ENCODE measurements around the gene MKNK1. TPM values are rescaled to one million over a fixed set of nuclear protein-coding genes. Genes with fewer than 3 reads are reported as not detected.
"Not testable (repeated sequence)": the region's sequence is repeated elsewhere in the genome, so short reads cannot be mapped to it uniquely, and the experiment has no call there.

Gene MKNK1
- 10 to 100 TPM; 51.4 to 56.3 TPM for total RNA-seq
- 10 to 100 TPM; 17.6 to 19.7 (median 18.7) TPM for polyA plus RNA-seq
- 23.6 to 48.3 (median 33.1) reads per million in 6 experiments for total RNA-seq

- H3K4me3 Mint-ChIP-seq, result peak within 1 kb of the TSS; percentile 91 to 97 (median 94)
- H3K4me1 Mint-ChIP-seq, result peaks cover 39 to 70% (median 63%) of the 10 kb centered on the region in 4 donors
- H3K9me3 Mint-ChIP-seq, result no peaks in the 10 kb centered on the region
- DNase-seq (peak; percentile 94 to 99 (median 99)), ATAC-seq (peak; percentile 91 to 93)
- H3K27me3 Mint-ChIP-seq, result no peaks in the 10 kb centered on the region
- peak within 1 kb of the TSS; percentile 88 to 96 (median 94) for H3K27ac Mint-ChIP-seq
- POLR2A ChIA-PET, result interaction anchor here (0.8 to 6.0 kb wide), 9 partner anchors 9 to 116 kb away, joined by 3 to 122 read pairs (median 4); partner anchors contain the start of genes ATPAF1, EFCAB14 and MOB3C
- H3K36me3 Mint-ChIP-seq, result peaks cover 0 to 14% (median 4%) of the 10 kb centered on the region in 3 donors
Observed at GRCh38 chr1:46603858-46604549, at the start of gene MKNK1. TSS of gene MKNK1 (minus strand) at chr1:46604268. CDS start at chr1:46583327, 20,941 bp downstream.

GRCh38 chr1:46653405-46653958 is 49.4 kb upstream of the MKNK1 start:
- ATAC-seq (no peak), DNase-seq (no peak)
- no peaks in the 10 kb centered on the region for H3K27me3 Mint-ChIP-seq
- H3K9me3 Mint-ChIP-seq, result peaks cover 0 to 11% (median 2%) of the 10 kb centered on the region in 9 donors
- no peaks in the 10 kb centered on the region for H3K4me1 Mint-ChIP-seq
- H3K36me3 Mint-ChIP-seq, result peaks cover 27 to 90% (median 69%) of the 10 kb centered on the region in 3 donors
- POLR2A ChIA-PET, result no interaction called here
- no peak overlapping the region for H3K27ac Mint-ChIP-seq
- H3K4me3 Mint-ChIP-seq, result no peak overlapping the region

DNA sequence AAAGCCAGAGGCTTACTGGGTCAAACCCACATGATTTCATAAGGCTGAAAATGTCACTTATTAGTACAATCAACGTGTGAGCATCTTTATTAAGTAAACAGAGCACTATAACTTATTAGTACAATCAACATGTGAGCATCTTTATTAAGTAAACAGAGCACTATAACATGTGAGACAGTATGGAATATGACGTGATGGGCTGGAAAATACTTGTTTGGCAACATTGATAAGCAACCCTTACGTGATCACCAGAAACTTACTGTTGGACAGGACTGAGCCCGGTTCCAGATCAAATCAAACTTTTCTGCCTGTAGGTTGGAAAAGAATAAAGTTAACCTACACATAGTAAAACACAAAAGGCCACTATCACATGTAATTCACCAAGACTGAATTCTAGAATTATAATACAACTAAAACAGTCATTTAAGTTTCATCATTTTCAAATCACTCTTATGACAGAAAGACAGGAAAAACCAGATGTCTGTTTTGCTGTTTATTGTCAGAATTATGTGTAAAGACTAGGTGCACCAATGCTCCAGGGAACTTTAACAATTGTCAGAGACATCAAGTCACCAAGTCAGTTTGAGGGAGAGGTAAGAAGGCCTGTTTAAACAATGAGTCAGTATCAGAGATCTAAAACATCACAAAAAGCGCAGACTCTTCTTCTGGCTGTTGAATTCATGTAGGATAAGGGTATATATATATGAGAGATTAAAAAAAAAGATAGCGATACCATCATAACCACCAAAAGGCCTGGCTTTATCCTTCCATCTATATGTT is 48.4 kb upstream of the MKNK1 start:
- H3K27me3 Mint-ChIP-seq, result no peaks in the 10 kb centered on the region
- H3K36me3 Mint-ChIP-seq, result peaks cover 29 to 87% (median 71%) of the 10 kb centered on the region in 3 donors
- ATAC-seq (no peak), DNase-seq (no peak)
- POLR2A ChIA-PET, result interaction anchor here (0.7 kb wide), 1 partner anchor 13 kb away, joined by 3 read pairs; no protein-coding TSS in a partner anchor
- peak overlapping the region in 1 of 10 donors; percentile 3 for H3K27ac Mint-ChIP-seq
- peaks cover 0 to 11% (median 2%) of the 10 kb centered on the region in 9 donors for H3K9me3 Mint-ChIP-seq
- no peaks in the 10 kb centered on the region for H3K4me1 Mint-ChIP-seq
- H3K4me3 Mint-ChIP-seq, result no peak overlapping the region

DNA sequence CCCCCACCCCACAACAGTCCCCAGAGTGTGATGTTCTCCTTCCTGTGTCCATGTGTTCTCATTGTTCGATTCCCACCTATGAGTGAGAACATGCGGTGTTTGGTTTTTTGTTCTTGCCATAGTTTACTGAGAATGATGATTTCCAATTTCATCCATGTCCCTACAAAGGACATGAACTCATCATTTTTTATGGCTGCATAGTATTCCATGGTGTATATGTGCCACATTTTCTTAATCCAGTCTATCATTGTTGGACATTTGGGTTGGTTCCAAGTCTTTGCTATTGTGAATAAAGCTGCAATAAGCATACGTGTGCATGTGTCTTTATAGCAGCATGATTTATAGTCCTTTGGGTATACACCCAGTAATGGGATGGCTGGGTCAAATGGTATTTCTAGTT is 47.1 kb upstream of the MKNK1 start:
- POLR2A ChIA-PET, DNase-seq, H3K27ac Mint-ChIP-seq, H3K4me3 Mint-ChIP-seq, ATAC-seq, H3K27me3 Mint-ChIP-seq, H3K4me1 Mint-ChIP-seq: not testable (repeated sequence)
- H3K9me3 Mint-ChIP-seq, result peaks cover 0 to 11% (median 2%) of the 10 kb centered on the region in 9 donors
- peaks cover 31 to 88% (median 72%) of the 10 kb centered on the region in 3 donors for H3K36me3 Mint-ChIP-seq

DNA sequence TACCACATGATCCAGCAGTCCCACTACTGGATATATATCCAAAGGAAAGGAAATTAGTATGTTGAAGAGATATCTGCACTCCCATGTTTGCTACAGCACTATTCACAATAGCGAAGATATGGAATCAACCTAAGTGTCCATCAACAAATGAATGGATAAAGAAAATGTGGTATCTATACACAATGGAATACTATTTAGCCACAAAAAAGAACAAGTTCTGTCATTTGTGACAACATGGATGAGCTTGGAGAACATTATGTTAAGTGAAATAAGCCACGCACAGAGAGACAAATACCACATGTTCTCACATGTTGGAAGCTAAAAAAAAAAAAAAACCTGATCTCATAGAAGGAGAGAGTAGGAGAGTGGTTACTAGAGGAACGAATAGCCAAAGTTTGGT is 46.4 kb upstream of the MKNK1 start:
- ATAC-seq (no peak), DNase-seq (no peak)
- Mint-ChIP-seq H3K9me3 (peaks cover 0 to 11% (median 2%) of the 10 kb centered on the region in 9 donors), H3K27me3 (no peaks in the 10 kb centered on the region), H3K36me3 (peaks cover 24 to 84% (median 65%) of the 10 kb centered on the region in 3 donors), H3K4me3 (no peak overlapping the region), H3K27ac (no peak overlapping the region), H3K4me1 (no peaks in the 10 kb centered on the region)
- POLR2A ChIA-PET, result no interaction called here

- Mint-ChIP-seq H3K36me3 (peaks cover 19 to 82% (median 59%) of the 10 kb centered on the region in 3 donors), H3K27ac (no peak overlapping the region), H3K9me3 (peaks cover 0 to 8% (median 2%) of the 10 kb centered on the region in 9 donors), H3K4me1 (no peaks in the 10 kb centered on the region), H3K27me3 (no peaks in the 10 kb centered on the region), H3K4me3 (no peak overlapping the region)
- POLR2A ChIA-PET, result no interaction called here
- ATAC-seq, result no peak
- DNase-seq, result no peak
Observed at GRCh38 chr1:46649764-46650163, 45.7 kb upstream of the MKNK1 start.

GRCh38 chr1:46647611-46648010 is 43.5 kb upstream of the MKNK1 start:
- H3K36me3 Mint-ChIP-seq, result peaks cover 16 to 73% (median 46%) of the 10 kb centered on the region in 3 donors
- H3K27me3 Mint-ChIP-seq, result no peaks in the 10 kb centered on the region
- POLR2A ChIA-PET, result no interaction called here
- no peaks in the 10 kb centered on the region for H3K4me1 Mint-ChIP-seq
- peaks cover 0 to 8% (median 0%) of the 10 kb centered on the region in 9 donors for H3K9me3 Mint-ChIP-seq
- ATAC-seq (no peak), DNase-seq (no peak)
- H3K4me3 Mint-ChIP-seq, result no peak overlapping the region
- no peak overlapping the region for H3K27ac Mint-ChIP-seq

GRCh38 chr1:46646844-46647243 is 42.8 kb upstream of the MKNK1 start:
- Mint-ChIP-seq H3K27ac (no peak overlapping the region), H3K36me3 (peaks cover 11 to 71% (median 42%) of the 10 kb centered on the region in 3 donors), H3K4me1 (no peaks in the 10 kb centered on the region), H3K27me3 (no peaks in the 10 kb centered on the region), H3K9me3 (peaks cover 0 to 5% (median 0%) of the 10 kb centered on the region in 9 donors), H3K4me3 (no peak overlapping the region)
- POLR2A ChIA-PET, result no interaction called here
- DNase-seq, result no peak
- ATAC-seq, result no peak

- H3K36me3 Mint-ChIP-seq, result peaks cover 10 to 71% (median 39%) of the 10 kb centered on the region in 3 donors
- H3K9me3 Mint-ChIP-seq, result peaks cover 0 to 5% (median 0%) of the 10 kb centered on the region in 9 donors
- POLR2A ChIA-PET, result no interaction called here
- H3K4me1 Mint-ChIP-seq, result peaks cover 0 to 4% (median 0%) of the 10 kb centered on the region in 4 donors
- DNase-seq, result no peak
- ATAC-seq, result no peak
- H3K27ac Mint-ChIP-seq, result peak overlapping the region in 1 of 10 donors; percentile 9
- no peaks in the 10 kb centered on the region for H3K27me3 Mint-ChIP-seq
- H3K4me3 Mint-ChIP-seq, result no peak overlapping the region
Observed at GRCh38 chr1:46646331-46646730, 42.3 kb upstream of the MKNK1 start.

DNA sequence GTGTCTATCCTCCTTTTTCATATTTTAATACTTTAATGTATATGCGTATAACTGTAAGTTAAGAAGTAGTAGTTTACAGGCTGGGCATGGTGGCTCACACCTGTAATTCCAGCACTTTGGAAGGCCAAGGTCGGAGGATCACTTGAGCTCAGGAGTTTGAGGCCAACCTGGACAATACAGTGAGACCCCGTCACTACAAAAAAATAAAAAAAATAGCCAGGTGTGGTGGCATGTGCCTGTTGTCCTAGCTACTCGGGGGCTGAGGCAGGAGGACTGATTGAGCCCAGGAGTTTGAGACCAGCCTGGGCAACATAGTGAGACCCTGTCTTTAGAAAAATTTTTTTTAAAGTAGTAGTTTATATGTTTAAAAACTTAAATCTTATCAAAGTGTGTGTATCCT is 41.7 kb upstream of the MKNK1 start:
- Mint-ChIP-seq H3K27ac (peak overlapping the region in 2 of 10 donors; percentile 9 to 19), H3K4me1 (peaks cover 0 to 5% (median 0%) of the 10 kb centered on the region in 4 donors), H3K36me3 (peaks cover 10 to 70% (median 37%) of the 10 kb centered on the region in 3 donors), H3K9me3 (peaks cover 0 to 5% (median 0%) of the 10 kb centered on the region in 9 donors), H3K27me3 (no peaks in the 10 kb centered on the region), H3K4me3 (no peak overlapping the region)
- POLR2A ChIA-PET, result no interaction called here
- no peak for DNase-seq
- no peak for ATAC-seq

DNA sequence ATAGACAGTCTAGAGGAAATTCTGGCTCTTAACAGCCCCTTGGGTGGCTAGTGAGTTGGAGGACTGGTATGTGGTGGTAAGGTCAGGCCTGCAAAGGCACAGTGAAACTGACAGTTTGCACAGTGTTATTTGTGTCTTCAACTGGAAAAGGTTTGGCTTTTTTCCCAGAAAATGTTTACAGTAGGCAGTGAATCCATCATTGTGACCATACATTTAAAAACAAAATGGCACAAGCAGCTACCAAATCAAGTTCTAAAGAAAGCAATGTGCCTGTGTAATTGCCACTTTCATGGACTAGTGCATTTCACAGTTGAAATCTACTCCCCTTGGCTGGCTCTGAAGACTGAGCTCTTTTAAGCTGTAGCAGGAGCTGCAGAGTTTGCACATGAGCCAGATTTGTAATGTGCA is 39.3 kb upstream of the MKNK1 start:
- ATAC-seq, result no peak
- H3K36me3 Mint-ChIP-seq, result peaks cover 4 to 61% (median 19%) of the 10 kb centered on the region in 3 donors
- no peaks in the 10 kb centered on the region for H3K27me3 Mint-ChIP-seq

DNA sequence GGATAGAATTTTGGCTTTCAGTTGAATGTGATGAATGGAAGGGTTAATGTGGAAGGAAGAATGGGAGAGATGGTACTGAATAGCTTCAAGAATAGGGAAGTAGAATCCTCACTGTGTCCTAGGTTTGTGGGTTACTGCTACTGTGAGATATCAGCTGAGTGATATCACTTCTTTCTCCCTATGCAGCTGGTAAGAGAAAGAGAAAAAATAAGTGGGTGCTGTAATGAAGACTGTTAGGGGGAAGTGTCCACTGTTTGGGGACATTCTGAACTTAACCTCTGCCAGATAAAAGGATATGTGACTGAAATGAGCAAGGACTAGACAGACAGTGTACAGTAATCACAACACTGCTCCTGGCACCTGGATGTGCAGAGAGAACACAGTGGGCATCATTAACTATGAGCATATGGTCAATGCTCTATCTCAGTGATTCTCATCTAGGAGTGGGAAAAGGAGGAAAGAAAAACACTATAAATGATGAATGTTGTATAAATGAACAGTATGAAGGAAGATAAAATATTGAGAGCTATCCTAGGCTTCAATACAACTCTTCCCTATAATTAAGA is 38.1 kb upstream of the MKNK1 start:
- H3K4me3 Mint-ChIP-seq, result no peak overlapping the region
- no peaks in the 10 kb centered on the region for H3K9me3 Mint-ChIP-seq
- POLR2A ChIA-PET, result no interaction called here
- no peak for ATAC-seq
- H3K27ac Mint-ChIP-seq, result peak overlapping the region in 1 of 10 donors; percentile 39
- peaks cover 0 to 8% (median 0%) of the 10 kb centered on the region in 4 donors for H3K4me1 Mint-ChIP-seq
- peaks cover 0 to 60% (median 14%) of the 10 kb centered on the region in 3 donors for H3K36me3 Mint-ChIP-seq
- DNase-seq, result no peak
- no peaks in the 10 kb centered on the region for H3K27me3 Mint-ChIP-seq

More for the DNA sequence above, 39.3 kb upstream of the MKNK1 start:
- POLR2A ChIA-PET, result no interaction called here
- Mint-ChIP-seq H3K4me3 (no peak overlapping the region), H3K9me3 (no peaks in the 10 kb centered on the region), H3K4me1 (peaks cover 0 to 8% (median 0%) of the 10 kb centered on the region in 4 donors), H3K27ac (no peak overlapping the region)
- DNase-seq, result no peak
